ENCODE results near the gene RASSF10.

DNA sequence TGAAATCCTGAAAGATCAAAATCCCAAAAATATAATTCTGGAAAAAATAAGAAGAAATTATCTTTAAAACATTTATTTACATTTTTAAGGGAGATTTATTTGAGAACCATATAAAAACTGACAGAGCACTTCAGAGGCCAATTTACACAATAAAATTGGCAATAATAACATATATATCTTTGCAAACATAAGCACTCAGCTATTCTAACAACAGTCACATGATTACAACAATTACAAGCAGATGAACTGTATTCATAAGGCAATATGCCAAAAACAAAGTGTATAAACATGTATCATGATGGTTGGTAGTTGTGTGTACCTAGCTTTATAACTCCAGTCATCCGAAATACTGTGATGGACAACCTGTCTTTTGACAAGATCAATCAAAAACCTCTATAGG lies 17.7 kb upstream of the RASSF10 start:
- TF ChIP-seq, protein P1, sequence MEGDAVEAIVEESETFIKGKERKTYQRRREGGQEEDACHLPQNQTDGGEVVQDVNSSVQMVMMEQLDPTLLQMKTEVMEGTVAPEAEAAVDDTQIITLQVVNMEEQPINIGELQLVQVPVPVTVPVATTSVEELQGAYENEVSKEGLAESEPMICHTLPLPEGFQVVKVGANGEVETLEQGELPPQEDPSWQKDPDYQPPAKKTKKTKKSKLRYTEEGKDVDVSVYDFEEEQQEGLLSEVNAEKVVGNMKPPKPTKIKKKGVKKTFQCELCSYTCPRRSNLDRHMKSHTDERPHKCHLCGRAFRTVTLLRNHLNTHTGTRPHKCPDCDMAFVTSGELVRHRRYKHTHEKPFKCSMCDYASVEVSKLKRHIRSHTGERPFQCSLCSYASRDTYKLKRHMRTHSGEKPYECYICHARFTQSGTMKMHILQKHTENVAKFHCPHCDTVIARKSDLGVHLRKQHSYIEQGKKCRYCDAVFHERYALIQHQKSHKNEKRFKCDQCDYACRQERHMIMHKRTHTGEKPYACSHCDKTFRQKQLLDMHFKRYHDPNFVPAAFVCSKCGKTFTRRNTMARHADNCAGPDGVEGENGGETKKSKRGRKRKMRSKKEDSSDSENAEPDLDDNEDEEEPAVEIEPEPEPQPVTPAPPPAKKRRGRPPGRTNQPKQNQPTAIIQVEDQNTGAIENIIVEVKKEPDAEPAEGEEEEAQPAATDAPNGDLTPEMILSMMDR (IDR thresholded peaks at IDR 0.05), result no peak
- TF ChIP-seq POLR2A (IDR thresholded peaks at IDR 0.05), result no peak
- no peak for TF ChIP-seq EP300 (IDR thresholded peaks at IDR 0.05)

All from upper lobe of left lung (tissue), 4 donors.